Neural progenitor cell (in vitro differentiated cells): Measurements from ENCODE around the gene PCSK4. TPM values are rescaled to one million over a fixed set of nuclear protein-coding genes. Genes with fewer than 3 reads are reported as not detected.

Experiments used
- DNase-seq: peaks from one replicate; pipeline ENCODE4 v3.0.0-alpha.2; 2016; ENCODE audit warnings: low spot score
- H2AFZ ChIP-seq: fragments of 200-600 bp; sonication (generic); replicated peaks from 2 replicates; pipeline ENCODE4 v1.6.1; 2016; ENCODE audit warnings: antibody characterized with exemption
- H3F3A ChIP-seq: fragments of 200-600 bp; sonication (generic); 2 replicates; pipeline ENCODE4 v1.6.1; 2016; ENCODE audit warnings: antibody characterized with exemption, low read depth
- H3K27ac ChIP-seq: fragments of 200-600 bp; sonication (generic); 2 replicates; pipeline ENCODE4 v1.5.1; 2016; ENCODE audit warnings: mild to moderate bottlenecking
- H3K27me3 ChIP-seq: fragments of 200-600 bp; sonication (generic); 2 replicates; pipeline ENCODE4 v1.6.1; 2016; ENCODE audit warnings: mild to moderate bottlenecking, moderate library complexity
- H3K36me3 ChIP-seq: fragments of 200-600 bp; sonication (generic); 2 replicates; pipeline ENCODE4 v1.5.1; 2016
- H3K4me1 ChIP-seq: fragments of 200-600 bp; sonication (generic); 2 replicates; pipeline ENCODE4 v1.6.1; 2016; ENCODE audit warnings: mixed run types
- H3K4me2 ChIP-seq: fragments of 200-600 bp; sonication (generic); 2 replicates; pipeline ENCODE4 v1.6.1; 2016
- H3K4me3 ChIP-seq: fragments of 200-600 bp; sonication (generic); 2 replicates; pipeline ENCODE4 v1.5.1; 2016
- H3K79me2 ChIP-seq: fragments of 200-600 bp; sonication (generic); 2 replicates; pipeline ENCODE4 v1.6.1; 2016; ENCODE audit warnings: low read depth
- H3K9ac ChIP-seq: fragments of 200-600 bp; sonication (generic); 2 replicates; pipeline ENCODE4 v1.6.1; 2016
- H3K9me3 ChIP-seq: fragments of 200-600 bp; sonication (generic); 2 replicates; pipeline ENCODE4 v1.5.1; 2016; ENCODE audit warnings: low read depth
- H4K20me1 ChIP-seq: fragments of 200-600 bp; sonication (generic); 2 replicates; pipeline ENCODE4 v1.6.1; 2016; ENCODE audit warnings: low read depth
- H3K27ac Mint-ChIP-seq: 3 replicates; pipeline ENCODE4 v1.8.0; 2021; ENCODE audit warnings: mixed read lengths
- H3K27me3 Mint-ChIP-seq: 2 replicates; pipeline ENCODE4 v1.8.0; 2022; ENCODE audit warnings: low read depth, mild to moderate bottlenecking, inconsistent platforms, moderate library complexity, mixed read lengths; ENCODE audit not compliant: insufficient read depth
- H3K36me3 Mint-ChIP-seq: 3 replicates; pipeline ENCODE4 v1.8.0; 2021; ENCODE audit warnings: mixed read lengths
- H3K4me1 Mint-ChIP-seq: 3 replicates; pipeline ENCODE4 v1.8.0; 2021; ENCODE audit warnings: mixed read lengths
- H3K4me3 Mint-ChIP-seq: 3 replicates; pipeline ENCODE4 v1.8.0; 2021; ENCODE audit warnings: mild to moderate bottlenecking, moderate library complexity, mixed read lengths
- H3K9me3 Mint-ChIP-seq: 3 replicates; pipeline ENCODE4 v1.8.0; 2020; ENCODE audit warnings: mixed read lengths
- EZH2 ChIP-seq: fragments of 200-600 bp; sonication (generic); IDR thresholded peaks from 2 replicates; pipeline ENCODE4 v1.6.1; 2017; ENCODE audit warnings: antibody characterized with exemption, mild to moderate bottlenecking, moderate library complexity
- EZH2phosphoT487 ChIP-seq: fragments of 200-600 bp; sonication (generic); IDR thresholded peaks from 2 replicates; pipeline ENCODE4 v1.6.1; 2017; ENCODE audit warnings: antibody characterized with exemption
- total RNA-seq: library from RNA; depleted of rRNA; stranded (reverse); fragments of >200 nt; gene quantifications from 2 replicates; pipeline ENCODE4 v1.2.3, GENCODE V29; 2015; ENCODE audit warnings: low replicate concordance
- TF ChIP-seq, protein P1 (sequence below): fragments of 200-600 bp; sonication (generic); IDR thresholded peaks from 2 replicates; pipeline ENCODE4 v1.5.1; 2017; ENCODE audit warnings: antibody characterized with exemption, mild to moderate bottlenecking

PCSK4 gene
- total RNA-seq, 1 donor from 2014 or later = 3.6 TPM

DNA sequence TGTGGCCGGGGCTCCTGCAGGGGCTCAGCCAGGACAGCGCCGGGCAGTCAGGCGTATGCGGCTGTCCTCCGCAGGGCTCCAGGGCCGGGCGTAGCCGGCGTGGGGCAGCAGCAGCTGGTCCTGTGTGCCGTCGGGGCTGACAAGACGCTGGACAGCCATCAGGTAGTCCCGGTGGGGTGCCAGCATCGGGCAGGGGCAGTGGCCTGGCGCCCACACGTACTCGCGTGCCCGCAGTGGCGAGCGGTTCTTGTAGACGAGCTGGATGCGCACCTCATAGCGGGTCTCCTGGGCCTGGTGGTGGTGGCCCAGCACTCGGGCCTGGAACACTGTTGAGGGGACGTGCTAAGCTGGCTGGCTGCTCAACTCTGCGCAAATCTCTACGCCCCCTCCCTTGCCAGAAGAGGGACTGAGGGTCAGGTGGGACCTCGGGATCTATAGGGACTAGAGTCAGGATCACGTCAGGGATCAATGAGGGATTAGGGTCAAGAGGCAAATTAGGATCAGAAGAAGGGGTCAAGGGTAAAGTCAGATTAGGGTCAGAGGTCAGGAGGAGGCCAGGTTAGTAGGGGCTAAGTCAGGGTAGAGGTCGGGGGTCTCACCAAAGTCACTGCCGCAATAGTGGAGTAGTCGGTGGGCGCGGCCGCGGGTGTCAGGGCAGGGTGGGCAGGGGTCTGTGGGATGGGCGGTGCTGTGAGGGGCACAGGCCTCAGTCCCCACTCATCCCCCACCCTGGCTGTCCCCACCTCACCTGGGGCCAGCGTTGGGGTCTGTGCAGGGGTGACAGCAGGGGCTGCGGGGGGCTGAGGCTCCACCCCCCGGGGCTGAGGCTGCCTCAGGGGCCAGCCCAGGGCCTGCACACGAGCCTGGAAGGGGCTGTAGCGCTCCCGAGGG lies 16.1 kb upstream of the PCSK4 start:
- H3K9me3 Mint-ChIP-seq = peaks cover 6% of the 10 kb centered on the region
- H3K4me1 Mint-ChIP-seq = peaks cover 26% of the 10 kb centered on the region
- peaks cover 16% of the 10 kb centered on the region for H3K27me3 Mint-ChIP-seq
- Histone ChIP-seq H3K9ac (no peak overlapping the region), H3K27me3 (peaks cover 56% of the 10 kb centered on the region), H3K4me2 (no peak overlapping the region), H3K4me1 (peaks cover 13% of the 10 kb centered on the region), H3K79me2 (no peaks in the 10 kb centered on the region), H3K4me3 (no peak overlapping the region), H3F3A (peaks cover 38% of the 10 kb centered on the region), H2AFZ (no peak overlapping the region), H3K9me3 (no peaks in the 10 kb centered on the region), H3K36me3 (no peaks in the 10 kb centered on the region), H4K20me1 (no peaks in the 10 kb centered on the region), H3K27ac (no peak overlapping the region)
- no peak for TF ChIP-seq EZH2
- TF ChIP-seq, protein P1, sequence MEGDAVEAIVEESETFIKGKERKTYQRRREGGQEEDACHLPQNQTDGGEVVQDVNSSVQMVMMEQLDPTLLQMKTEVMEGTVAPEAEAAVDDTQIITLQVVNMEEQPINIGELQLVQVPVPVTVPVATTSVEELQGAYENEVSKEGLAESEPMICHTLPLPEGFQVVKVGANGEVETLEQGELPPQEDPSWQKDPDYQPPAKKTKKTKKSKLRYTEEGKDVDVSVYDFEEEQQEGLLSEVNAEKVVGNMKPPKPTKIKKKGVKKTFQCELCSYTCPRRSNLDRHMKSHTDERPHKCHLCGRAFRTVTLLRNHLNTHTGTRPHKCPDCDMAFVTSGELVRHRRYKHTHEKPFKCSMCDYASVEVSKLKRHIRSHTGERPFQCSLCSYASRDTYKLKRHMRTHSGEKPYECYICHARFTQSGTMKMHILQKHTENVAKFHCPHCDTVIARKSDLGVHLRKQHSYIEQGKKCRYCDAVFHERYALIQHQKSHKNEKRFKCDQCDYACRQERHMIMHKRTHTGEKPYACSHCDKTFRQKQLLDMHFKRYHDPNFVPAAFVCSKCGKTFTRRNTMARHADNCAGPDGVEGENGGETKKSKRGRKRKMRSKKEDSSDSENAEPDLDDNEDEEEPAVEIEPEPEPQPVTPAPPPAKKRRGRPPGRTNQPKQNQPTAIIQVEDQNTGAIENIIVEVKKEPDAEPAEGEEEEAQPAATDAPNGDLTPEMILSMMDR = no peak
- no peak for TF ChIP-seq EZH2phosphoT487
- no peak for DNase-seq
- H3K27ac Mint-ChIP-seq = peak overlapping the region; percentile 24
- H3K4me3 Mint-ChIP-seq = peak overlapping the region; percentile 8
- H3K36me3 Mint-ChIP-seq = no peaks in the 10 kb centered on the region

DNA sequence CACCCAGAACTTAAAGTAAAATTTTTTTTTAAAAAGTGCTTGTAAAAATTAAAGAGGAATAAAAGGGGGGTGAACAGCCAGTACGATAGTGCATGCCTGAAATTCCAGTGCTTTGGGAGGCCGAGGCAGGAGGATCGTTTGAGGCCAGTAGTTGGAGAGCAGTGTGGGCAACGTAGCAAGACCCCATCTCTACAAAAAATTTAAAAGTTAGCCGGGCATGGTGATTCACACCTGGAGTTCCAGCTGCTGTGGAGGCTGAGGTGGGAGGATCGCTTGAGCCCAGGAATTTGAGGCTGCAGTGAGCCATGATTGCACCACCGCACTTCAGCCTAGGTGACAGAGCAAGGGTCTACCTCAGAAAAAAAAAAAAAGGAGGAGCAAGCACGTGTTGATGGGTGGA lies 14.9 kb upstream of the PCSK4 start:
- H3K9me3 ChIP-seq = peaks cover 3% of the 10 kb centered on the region
- Mint-ChIP-seq H3K27ac (no peak overlapping the region), H3K4me3 (no peak overlapping the region), H3K36me3 (no peaks in the 10 kb centered on the region), H3K4me1 (peaks cover 25% of the 10 kb centered on the region), H3K27me3 (peaks cover 11% of the 10 kb centered on the region), H3K9me3 (peaks cover 9% of the 10 kb centered on the region)
- H3K79me2 ChIP-seq = no peaks in the 10 kb centered on the region
- peaks cover 31% of the 10 kb centered on the region for H3F3A ChIP-seq
- H3K9ac ChIP-seq = no peak overlapping the region
- H3K4me3 ChIP-seq = no peak overlapping the region
- no peaks in the 10 kb centered on the region for H4K20me1 ChIP-seq
- TF ChIP-seq, protein P1 = no peak
- TF ChIP-seq EZH2phosphoT487 = no peak
- no peak for TF ChIP-seq EZH2
- H3K36me3 ChIP-seq = no peaks in the 10 kb centered on the region
- peaks cover 4% of the 10 kb centered on the region for H3K4me1 ChIP-seq
- no peak for DNase-seq
- H3K27ac ChIP-seq = no peak overlapping the region
- H2AFZ ChIP-seq = no peak overlapping the region
- H3K4me2 ChIP-seq = no peak overlapping the region
- H3K27me3 ChIP-seq = peaks cover 44% of the 10 kb centered on the region

DNA sequence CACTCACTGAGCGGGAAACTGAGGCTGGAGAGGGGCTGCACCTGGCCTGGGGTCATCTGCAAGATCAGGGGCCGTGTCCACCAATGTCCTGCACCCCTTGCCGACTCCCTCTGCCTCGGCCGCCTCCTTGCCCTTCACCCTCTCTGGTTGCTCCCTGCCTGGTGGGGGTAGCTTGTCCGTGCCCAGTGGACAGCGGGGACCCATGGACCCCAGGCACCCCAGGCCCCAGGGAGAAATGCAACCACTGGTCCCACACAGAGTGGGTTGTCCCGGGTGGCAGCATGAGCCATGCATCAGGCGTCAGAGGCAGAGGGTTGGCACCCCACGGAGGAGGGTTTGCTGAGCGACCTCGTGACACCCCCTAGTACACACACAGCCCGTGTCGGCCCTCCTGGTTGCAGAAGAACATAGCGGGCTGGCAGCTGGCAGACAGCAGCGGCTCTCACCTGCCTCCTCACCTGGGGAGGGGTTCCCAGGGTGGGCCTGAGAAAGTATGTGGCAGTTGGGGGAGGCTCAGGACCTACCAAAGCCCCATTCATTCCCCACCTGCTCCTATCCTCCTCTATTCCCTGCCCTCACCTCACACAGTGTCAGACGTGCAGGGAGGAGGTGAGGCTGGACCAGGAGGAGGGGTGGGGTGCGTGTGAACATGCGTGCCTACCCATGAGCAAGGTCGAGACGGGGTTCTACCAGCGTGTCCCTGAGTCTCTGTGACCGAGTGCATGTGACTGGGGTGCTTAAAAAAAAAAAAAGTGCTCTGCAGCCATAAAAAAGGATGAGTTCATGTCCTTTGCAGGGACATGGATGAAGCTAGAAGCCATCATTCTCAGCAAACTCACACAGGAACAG lies 14.0 kb upstream of the PCSK4 start:
- Histone ChIP-seq H3K36me3 (no peaks in the 10 kb centered on the region), H4K20me1 (no peaks in the 10 kb centered on the region), H3K4me3 (no peak overlapping the region), H3K79me2 (no peaks in the 10 kb centered on the region), H3F3A (peaks cover 23% of the 10 kb centered on the region), H3K9me3 (peaks cover 6% of the 10 kb centered on the region), H3K27ac (no peak overlapping the region), H3K4me1 (no peaks in the 10 kb centered on the region), H3K4me2 (no peak overlapping the region), H2AFZ (no peak overlapping the region), H3K9ac (no peak overlapping the region), H3K27me3 (peaks cover 41% of the 10 kb centered on the region)
- no peak for DNase-seq
- H3K4me1 Mint-ChIP-seq = peaks cover 19% of the 10 kb centered on the region
- H3K9me3 Mint-ChIP-seq = peaks cover 9% of the 10 kb centered on the region
- peak overlapping the region; percentile 21 for H3K4me3 Mint-ChIP-seq
- peaks cover 10% of the 10 kb centered on the region for H3K27me3 Mint-ChIP-seq
- peak overlapping the region; percentile 48 for H3K27ac Mint-ChIP-seq
- H3K36me3 Mint-ChIP-seq = no peaks in the 10 kb centered on the region
- no peak for TF ChIP-seq EZH2
- TF ChIP-seq, protein P1 = no peak
- no peak for TF ChIP-seq EZH2phosphoT487
